Kidney glomerular epithelial cell (primary cell): ENCODE measurements around the gene PATE1.

ENCODE experiments used
- DNase-seq: peaks from one replicate; lab custom pipeline; 2025; lab: John Stamatoyannopoulos, UW

The PATE1 gene

GRCh38 chr11:125790825-125791224, 44.7 kb downstream of the PATE1 start:
- DNase-seq = no peak

GRCh38 chr11:125797641-125798040, 51.6 kb downstream of the PATE1 start:
- no peak for DNase-seq
